ENCODE data around the gene CYB561.

Gene CYB561

DNA sequence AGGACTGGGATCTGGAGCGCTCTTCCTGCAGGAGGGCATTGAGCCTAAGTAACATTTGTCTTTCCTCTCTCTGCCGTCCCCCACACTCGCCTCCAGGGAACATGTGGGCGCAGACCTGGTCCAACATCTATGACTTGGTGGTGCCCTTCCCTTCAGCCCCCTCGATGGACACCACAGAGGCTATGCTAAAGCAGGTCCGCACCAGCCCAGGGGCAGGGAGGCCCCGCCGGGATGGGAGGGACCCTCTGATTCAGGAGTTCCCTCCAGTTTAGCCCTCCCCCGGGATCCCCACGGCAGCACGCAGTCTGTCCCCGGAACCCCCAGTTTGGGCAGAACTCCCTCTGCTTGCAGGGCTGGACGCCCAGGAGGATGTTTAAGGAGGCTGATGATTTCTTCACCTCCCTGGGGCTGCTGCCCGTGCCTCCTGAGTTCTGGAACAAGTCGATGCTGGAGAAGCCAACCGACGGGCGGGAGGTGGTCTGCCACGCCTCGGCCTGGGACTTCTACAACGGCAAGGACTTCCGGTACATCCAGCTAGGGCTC lies 44.8 kb upstream of the CYB561 start:
- TF ChIP-seq, protein P1, sequence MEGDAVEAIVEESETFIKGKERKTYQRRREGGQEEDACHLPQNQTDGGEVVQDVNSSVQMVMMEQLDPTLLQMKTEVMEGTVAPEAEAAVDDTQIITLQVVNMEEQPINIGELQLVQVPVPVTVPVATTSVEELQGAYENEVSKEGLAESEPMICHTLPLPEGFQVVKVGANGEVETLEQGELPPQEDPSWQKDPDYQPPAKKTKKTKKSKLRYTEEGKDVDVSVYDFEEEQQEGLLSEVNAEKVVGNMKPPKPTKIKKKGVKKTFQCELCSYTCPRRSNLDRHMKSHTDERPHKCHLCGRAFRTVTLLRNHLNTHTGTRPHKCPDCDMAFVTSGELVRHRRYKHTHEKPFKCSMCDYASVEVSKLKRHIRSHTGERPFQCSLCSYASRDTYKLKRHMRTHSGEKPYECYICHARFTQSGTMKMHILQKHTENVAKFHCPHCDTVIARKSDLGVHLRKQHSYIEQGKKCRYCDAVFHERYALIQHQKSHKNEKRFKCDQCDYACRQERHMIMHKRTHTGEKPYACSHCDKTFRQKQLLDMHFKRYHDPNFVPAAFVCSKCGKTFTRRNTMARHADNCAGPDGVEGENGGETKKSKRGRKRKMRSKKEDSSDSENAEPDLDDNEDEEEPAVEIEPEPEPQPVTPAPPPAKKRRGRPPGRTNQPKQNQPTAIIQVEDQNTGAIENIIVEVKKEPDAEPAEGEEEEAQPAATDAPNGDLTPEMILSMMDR (IDR thresholded peaks at IDR 0.05): no peak

DNA sequence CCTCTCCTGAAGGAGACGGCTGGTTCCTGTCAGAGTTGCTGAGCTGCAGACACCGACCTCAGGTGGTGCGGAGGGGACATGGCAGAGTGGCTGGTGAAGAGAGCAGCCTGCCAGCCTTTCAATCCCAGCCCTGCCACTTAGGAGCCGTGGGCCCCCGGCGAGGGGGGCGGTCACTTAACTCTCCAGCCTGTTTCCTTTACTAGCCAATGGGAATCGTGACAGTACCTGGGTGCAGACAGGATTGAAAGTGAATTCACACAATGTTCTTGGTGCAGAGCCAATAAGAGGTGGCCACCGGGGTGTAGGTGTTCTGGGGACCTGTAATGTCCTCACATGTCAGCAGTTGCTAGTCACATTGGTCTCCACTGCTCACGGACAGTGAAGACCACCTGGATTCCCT lies 44.2 kb upstream of the CYB561 start:
- TF ChIP-seq, protein P1 (IDR thresholded peaks at IDR 0.05): no peak

DNA sequence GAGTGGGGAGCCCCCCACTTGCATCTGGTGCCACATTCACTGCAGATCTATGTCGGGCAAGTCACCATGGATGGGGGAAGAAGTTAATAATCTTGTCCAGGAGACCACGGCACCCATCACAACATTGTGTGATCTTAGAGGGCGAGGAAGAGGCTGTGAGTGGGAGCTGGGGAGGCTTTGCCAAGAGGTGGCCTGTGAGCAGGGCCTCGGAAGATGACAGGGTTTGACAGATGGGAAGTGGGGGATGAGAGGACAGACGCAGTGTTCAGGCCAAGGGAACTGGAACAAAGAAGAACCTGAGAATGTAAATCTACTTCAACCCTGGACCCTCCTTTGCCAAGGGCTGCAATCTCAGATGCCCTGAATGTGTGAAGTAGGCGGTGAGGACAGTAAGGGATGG lies 43.2 kb upstream of the CYB561 start:
- TF ChIP-seq, protein P1 (IDR thresholded peaks at IDR 0.05): no peak

DNA sequence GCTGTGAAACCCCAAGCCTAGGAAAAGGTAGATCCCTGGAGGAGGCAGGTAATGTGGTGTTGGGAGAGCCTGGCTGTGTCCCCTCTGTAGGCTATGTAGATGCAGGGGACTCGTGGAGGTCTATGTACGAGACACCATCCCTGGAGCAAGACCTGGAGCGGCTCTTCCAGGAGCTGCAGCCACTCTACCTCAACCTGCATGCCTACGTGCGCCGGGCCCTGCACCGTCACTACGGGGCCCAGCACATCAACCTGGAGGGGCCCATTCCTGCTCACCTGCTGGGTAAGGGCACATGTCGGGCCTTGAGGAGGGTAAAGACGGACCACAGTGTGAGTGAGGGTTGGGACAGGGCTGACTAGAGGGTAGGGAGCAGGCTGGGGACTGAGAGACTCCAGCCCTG lies 42.7 kb upstream of the CYB561 start:
- TF ChIP-seq, protein P1 (IDR thresholded peaks at IDR 0.05): no peak

DNA sequence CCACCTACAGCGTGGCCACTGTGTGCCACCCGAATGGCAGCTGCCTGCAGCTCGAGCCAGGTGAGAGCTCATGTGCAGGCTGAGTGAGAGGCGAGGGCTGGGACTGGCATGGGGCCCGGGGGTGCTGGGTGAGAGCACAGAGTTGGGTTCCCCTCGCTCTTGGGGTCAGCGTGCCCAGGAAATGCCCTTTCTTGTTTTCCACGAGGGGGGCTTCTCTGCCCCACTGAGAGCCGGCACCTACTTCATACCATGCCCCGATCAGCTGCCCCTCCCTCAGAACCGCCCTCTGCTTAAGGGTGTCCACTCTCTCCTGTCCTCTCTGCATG lies 40.9 kb upstream of the CYB561 start:
- TF ChIP-seq, protein P1 (IDR thresholded peaks at IDR 0.05): no peak

DNA sequence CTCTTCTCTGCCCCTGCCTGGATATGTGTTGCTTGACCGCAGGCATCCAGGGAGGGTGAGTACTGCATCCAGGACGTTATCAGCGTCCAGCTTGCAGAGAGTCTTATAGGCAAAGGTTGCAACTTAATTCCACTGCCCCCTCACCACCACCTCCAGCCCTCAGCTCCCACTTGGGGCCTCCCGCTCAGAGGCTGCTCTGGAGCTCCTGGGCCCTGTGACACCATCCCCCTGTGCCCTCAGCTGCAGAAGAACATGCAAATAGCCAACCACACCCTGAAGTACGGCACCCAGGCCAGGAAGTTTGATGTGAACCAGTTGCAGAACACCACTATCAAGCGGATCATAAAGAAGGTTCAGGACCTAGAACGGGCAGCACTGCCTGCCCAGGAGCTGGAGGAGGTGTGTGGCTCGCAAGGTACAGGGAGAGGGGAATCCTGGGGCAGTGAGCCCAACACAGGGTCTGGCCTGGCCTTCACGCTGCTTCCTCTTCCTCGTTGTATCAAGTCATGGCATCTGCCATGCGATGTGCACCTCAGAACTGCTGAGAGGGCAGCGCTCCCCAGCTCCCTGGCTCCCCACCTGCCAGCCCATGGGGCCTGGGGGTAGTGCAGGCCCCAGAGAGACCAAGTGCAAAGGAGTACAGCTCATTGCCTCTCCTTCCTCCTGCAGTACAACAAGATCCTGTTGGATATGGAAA lies 40.4 kb upstream of the CYB561 start:
- TF ChIP-seq, protein P1 (IDR thresholded peaks at IDR 0.05): no peak

DNA sequence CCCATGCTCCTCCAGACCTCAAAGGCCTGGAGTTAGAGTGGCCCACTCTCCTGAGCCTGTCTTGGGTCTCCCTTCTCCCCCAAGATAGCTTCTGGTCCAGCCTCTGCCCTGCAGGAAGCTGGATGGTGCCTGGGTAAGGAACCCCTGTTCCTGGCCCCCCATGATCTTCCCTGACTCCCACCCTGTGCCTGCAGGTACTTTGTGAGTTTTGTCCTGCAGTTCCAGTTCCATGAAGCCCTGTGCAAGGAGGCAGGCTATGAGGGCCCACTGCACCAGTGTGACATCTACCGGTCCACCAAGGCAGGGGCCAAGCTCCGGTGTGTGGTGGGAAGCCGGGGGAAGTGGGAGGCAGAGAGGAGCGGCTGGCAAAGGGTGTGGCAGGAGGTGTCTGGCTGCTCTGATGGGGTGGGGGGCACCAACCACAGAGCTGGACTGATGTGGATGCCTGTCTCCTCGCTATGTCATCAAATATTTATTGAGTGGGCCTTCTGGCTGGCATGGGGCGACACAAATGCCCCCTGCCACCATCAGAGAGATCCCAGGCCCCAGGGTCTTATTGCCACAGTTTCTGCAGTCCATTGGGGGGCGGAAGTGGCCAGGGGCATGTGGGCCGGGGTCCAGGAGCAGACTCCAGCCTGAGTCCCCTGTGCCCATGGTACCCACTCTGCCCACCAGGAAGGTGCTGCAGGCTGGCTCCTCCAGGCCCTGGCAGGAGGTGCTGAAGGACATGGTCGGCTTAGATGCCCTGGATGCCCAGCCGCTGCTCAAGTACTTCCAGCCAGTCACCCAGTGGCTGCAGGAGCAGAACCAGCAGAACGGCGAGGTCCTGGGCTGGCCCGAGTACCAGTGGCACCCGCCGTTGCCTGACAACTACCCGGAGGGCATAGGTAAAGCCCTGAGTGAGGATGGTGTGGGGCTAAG lies 37.8 kb upstream of the CYB561 start:
- TF ChIP-seq, protein P1 (IDR thresholded peaks at IDR 0.05): no peak
